Activated CD4-positive, alpha-beta T cell treated with anti-CD3 and anti-CD28 coated beads for 24 hours (primary cell): Measurements from ENCODE around the gene ID2.

ENCODE experiments used
- DNase-seq, 2 donors: peaks; one replicate each; pipeline ENCODE4 v3.0.0-alpha.2; 2020; ENCODE audit warnings: low read depth in 2 of 2

The ID2 gene

GRCh38 chr2:8648441-8649213 is 33.2 kb upstream of the ID2 start:
- DNase-seq, result no peak

DNA sequence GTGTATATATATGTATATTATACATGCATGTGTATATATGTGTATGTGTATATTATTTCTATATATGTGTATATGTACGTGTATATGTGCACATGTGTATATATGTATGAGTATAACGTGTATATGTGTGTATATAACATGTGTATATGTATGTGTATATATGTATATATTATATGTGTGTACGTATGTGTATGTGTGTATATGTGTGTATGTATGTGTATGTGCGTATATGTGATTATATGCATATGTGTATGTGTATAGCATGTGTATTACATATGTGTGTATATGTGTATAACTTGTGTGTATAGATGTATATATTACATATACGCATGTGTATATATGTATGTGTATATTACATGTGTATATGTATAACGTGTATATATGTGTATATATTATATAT is 32.1 kb upstream of the ID2 start:
- no peak for DNase-seq

DNA sequence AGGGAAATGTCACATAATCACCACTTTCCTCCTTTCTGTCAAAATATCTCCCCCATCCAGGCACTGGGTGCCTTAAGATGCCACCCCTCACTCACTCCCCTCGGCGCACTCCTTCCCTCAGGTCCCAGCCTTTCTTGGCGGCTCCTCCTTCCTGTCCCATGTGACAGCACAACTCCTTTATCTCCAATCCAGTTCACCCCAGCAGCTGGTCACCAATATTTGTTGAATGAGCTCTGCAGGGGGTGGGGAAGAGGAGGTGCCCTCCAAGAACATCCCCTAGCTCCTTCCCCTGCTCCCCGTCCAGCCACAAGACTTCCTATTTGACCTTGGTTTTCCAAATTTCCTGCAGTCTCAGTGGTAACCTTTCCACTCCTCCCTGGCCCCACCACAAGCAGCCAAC is 31.6 kb upstream of the ID2 start:
- no peak for DNase-seq

DNA sequence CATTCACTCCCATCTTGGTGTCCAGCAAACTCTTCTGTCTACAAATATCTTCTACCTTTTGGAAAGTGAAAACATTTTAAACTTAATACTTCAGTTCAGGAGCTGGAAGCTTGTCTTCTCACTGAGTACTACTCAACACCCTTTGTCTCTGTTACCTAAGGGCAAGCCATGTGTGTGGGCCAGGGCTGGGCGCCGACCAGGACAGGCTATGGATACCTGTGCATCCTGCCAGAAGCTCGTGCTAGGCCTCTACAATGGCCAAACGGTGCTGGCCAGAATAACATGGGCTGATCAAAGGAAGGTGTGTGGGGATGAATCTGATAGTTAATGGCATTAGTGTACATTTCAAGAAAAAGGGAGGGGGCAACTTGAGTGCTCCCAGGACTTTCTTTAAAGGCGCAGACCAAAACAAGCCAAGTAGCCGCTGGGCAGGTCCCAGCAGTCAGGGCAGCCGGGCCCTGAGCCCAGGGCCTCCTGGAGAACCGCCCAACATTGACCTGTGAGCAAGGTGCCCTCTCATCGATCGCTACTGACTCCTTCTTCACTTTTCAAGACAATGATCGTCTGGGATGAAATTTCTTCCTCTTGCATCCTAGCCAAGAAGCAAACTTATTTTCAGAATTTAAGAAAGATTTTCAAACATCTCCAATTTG is 29.0 kb upstream of the ID2 start:
- DNase-seq, result no peak

- no peak for DNase-seq
Observed at GRCh38 chr2:8653485-8653884, 28.4 kb upstream of the ID2 start.

DNA sequence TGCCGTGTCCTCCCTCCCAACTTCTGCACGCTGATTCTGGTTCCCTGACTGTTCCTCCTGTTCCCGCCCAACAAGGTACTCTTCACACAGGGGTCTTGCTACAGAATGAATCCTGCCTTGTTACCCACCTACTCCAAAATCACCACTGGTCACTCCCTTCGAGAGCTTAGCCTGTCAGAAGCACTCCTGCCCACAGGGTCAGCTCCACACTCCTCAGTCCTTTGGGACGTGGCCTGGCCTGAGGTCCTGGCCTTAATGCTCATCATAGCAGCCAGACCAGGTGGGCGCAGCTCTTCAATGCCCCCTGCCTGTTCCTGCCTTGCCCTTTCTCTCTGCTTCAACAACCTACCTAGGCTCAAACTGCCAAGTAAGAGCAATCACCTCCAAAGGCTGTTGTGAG is 27.8 kb upstream of the ID2 start:
- no peak for DNase-seq

DNA sequence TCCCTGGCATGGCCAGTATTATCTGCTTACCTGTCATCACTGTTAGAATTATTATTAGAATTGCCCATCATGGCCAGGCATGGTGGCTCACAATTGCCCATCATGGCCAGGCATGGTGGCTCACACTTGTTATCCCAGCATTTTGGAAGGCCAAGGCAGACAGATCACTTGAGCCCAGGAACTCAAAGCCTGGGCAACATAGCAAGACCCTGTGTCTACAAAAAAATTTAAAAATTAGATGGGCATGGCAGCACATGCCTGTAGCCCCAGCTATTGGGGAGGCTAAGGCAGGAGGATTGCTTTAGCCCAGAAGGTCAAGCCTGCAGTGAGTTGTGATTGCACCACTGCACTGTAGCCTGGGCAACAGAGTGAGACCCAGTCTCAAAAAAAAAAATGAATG is 27.4 kb upstream of the ID2 start:
- DNase-seq, result no peak

- no peak for DNase-seq
Observed at GRCh38 chr2:8656160-8656641, 25.7 kb upstream of the ID2 start.

DNA sequence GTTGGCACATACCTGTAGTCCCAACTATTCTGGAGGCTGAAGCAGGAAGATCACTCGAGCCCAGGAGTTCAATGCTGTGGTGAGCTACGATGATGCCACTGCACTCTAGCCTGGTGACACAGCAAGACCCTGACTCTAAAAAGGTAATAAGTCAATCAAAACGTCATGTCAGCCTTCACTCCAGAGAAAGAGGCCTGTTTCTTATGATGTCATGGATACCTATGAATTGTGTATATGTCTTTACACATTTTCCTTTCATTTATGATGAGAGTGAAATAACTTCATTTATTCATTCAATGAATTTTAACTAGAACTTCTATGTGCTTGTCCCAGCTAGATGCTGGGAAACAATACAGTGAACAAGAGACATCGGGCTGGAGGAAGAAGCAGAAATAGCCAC is 25.0 kb upstream of the ID2 start:
- no peak for DNase-seq

- no peak for DNase-seq
Observed at GRCh38 chr2:8657423-8658062, 24.3 kb upstream of the ID2 start.

DNA sequence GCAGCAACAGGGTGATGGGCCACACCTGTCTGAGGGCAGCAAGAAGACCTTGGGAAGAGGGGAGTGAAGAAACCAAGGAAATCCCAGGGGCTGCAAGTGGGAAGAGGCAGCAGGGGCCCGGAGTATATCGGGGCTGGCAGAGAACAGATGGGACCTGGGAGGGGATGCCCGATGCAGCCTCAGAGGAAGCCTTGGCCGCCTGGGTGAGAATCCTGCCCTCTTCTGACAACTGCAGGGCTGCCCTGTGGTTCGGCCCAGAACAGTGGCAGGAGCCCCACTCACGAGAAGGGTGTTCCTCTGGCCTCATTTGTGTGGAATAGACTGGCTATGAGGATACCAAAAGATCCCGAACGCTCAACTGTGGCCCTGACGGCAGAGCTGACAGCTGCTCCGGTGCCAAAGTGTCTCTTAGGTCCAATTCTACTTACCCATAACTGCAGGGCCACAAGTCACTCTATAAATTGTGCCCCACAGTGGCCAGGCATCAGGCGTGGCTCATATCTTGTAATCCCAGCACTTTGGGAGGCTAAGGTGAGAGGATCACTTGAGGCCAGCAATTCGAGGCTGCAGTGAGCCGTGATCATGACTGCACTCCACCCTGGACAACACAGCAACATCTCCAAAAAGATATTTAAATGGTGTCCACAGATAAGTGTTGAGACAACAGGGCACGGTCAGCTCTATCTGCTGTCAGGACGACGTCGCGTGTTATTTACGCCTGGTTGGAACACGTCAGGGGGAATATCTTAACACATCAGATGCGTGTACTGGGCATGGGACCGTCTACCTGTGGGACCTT is 23.6 kb upstream of the ID2 start:
- DNase-seq, result no peak

DNA sequence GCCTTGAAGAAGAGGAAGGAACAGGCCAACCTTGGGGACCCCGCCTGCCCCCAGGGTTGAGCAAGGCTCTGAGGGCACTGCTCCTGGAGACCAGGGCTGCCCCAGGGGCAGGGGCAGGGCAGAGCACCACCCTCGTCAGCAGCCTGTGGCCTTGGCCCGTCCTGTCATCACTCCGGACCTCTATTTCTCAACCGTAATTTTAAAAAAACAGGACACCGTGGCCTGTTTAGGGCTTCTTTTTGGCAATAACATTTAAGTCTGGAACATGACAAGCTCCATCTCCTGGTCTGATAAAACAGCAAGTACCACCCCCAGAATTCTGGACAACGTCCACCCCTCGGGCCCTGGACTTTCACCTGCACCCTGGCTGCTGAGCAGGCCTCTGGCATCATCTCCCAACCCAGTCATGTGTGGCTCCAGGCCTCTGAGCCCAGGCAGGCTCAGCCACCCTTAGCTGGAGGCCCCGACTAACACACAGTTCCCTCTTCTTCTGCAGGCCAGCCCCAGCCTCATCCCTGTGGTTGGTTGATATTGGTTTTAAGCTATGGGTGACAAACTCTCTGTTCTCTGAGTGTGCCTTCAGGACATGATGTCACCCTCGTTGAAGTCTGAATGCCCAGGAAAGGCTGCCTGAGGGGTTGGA is 22.6 kb upstream of the ID2 start:
- DNase-seq, result no peak

- no peak for DNase-seq
Observed at GRCh38 chr2:8659735-8660492, 21.9 kb upstream of the ID2 start.

- DNase-seq, result no peak
Observed at GRCh38 chr2:8661235-8661634, 20.6 kb upstream of the ID2 start.

GRCh38 chr2:8661736-8662135 is 20.1 kb upstream of the ID2 start:
- DNase-seq, result no peak

DNA sequence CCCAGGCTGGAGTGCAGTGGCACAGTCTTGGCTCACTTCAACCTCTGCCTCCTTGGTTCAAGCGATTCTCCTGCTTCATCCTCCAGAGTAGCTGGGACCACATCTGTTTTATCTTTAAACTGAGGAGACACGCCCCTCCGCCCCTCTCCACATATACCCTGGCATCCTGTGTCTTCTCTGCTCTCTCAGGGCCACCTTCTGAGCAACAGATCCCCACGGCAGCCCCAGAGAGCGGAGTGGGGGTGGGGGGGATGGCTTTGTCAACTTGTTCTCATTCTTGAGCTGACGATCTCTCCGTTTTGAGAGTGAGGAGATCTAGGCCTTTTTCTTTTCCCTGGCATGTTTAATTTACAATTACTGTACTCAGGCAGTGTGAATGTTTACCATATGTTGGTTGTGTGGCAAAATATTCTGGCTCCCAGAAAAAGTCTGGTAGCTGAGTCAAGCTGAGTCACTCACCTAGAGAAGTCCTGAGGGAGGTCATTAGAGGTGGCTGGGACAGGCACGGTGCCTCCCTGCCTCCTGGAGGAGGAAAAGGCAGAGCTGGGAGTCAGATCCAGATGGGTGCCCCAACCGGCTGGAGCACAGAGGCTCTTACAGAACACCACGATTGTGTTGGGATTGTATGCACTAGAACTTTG is 19.5 kb upstream of the ID2 start:
- no peak for DNase-seq

- no peak for DNase-seq
Observed at GRCh38 chr2:8663997-8664396, 17.9 kb upstream of the ID2 start.

- no peak for DNase-seq
Observed at GRCh38 chr2:8666581-8666980, 15.3 kb upstream of the ID2 start.

- DNase-seq, result no peak
Observed at GRCh38 chr2:8667896-8668512, 13.9 kb upstream of the ID2 start.
